Endometrial microvascular endothelial cells (primary cell): Measurements from ENCODE around the gene VPS13D. TPM values are rescaled to one million over a fixed set of nuclear protein-coding genes. Genes with fewer than 3 reads are reported as not detected.

Experiments
- in situ Hi-C: cut with HindIII; loops from 2 replicates; pipeline ENCODE4 v1.10.0; 2017; ENCODE audit warnings: low sequenced_read_pairs, low pct_unique_long_range_greater_than_20kb; ENCODE audit errors: inconsistent ontology term
- total RNA-seq: library from RNA; depleted of rRNA; stranded (reverse); fragments of >200 nt; gene quantifications from one replicate; pipeline ENCODE4 v1.2.3, GENCODE V29; 2015; ENCODE audit errors: inconsistent ontology term

Gene VPS13D
- total RNA-seq, 1 donor from 2014 or later, result 19.3 TPM

GRCh38 chr1:12432897-12433296 lies 203.1 kb downstream of the VPS13D start:
- in situ Hi-C loops, result no loop called here

- in situ Hi-C loops, result no loop called here
Measured at GRCh38 chr1:12433323-12434053, 203.7 kb downstream of the VPS13D start.

- in situ Hi-C loops, result no loop called here
Measured at GRCh38 chr1:12434174-12434573, 204.3 kb downstream of the VPS13D start.

GRCh38 chr1:12434686-12435085 lies 204.9 kb downstream of the VPS13D start:
- in situ Hi-C loops, result no loop called here

- in situ Hi-C loops, result no loop called here
Measured at GRCh38 chr1:12435639-12436344, 206.0 kb downstream of the VPS13D start.

- in situ Hi-C loops, result no loop called here
Measured at GRCh38 chr1:12436345-12436658, 206.5 kb downstream of the VPS13D start.

- in situ Hi-C loops, result no loop called here
Measured at GRCh38 chr1:12436817-12437599, 207.2 kb downstream of the VPS13D start.

- in situ Hi-C loops, result no loop called here
Measured at GRCh38 chr1:12437629-12438028, 207.8 kb downstream of the VPS13D start.

GRCh38 chr1:12438349-12438924 lies 208.6 kb downstream of the VPS13D start:
- in situ Hi-C loops, result no loop called here

- in situ Hi-C loops, result no loop called here
Measured at GRCh38 chr1:12439073-12439472, 209.2 kb downstream of the VPS13D start.

- in situ Hi-C loops, result no loop called here
Measured at GRCh38 chr1:12441414-12442105, 211.7 kb downstream of the VPS13D start.

GRCh38 chr1:12442217-12442616 lies 212.4 kb downstream of the VPS13D start:
- in situ Hi-C loops, result no loop called here

- in situ Hi-C loops, result no loop called here
Measured at GRCh38 chr1:12443151-12443550, 213.3 kb downstream of the VPS13D start.

GRCh38 chr1:12444329-12444841 lies 214.6 kb downstream of the VPS13D start:
- in situ Hi-C loops, result no loop called here

GRCh38 chr1:12445257-12445656 lies 215.4 kb downstream of the VPS13D start:
- in situ Hi-C loops, result no loop called here

- in situ Hi-C loops, result no loop called here
Measured at GRCh38 chr1:12446593-12446992, 216.8 kb downstream of the VPS13D start.

- in situ Hi-C loops, result no loop called here
Measured at GRCh38 chr1:12447307-12447706, 217.5 kb downstream of the VPS13D start.

GRCh38 chr1:12447849-12448312 lies 218.1 kb downstream of the VPS13D start:
- in situ Hi-C loops, result no loop called here

GRCh38 chr1:12448746-12449177 lies 218.9 kb downstream of the VPS13D start:
- in situ Hi-C loops, result no loop called here
